Type B pancreatic cell (in vitro differentiated cells): ENCODE measurements around the gene VOPP1. TPM values are rescaled to one million over a fixed set of nuclear protein-coding genes. Genes with fewer than 3 reads are reported as not detected.

Source experiments
- DNase-seq: peaks from one replicate; pipeline ENCODE4 v3.0.0; 2021; ENCODE audit warnings: mixed read lengths; ENCODE audit not compliant: unreplicated experiment; ENCODE audit errors: extremely low spot score
- H3K27ac Mint-ChIP-seq: 2 replicates; pipeline ENCODE4 v1.8.0; 2021; ENCODE audit warnings: mild to moderate bottlenecking, mixed read lengths
- H3K27me3 Mint-ChIP-seq: 2 replicates; pipeline ENCODE4 v1.8.0; 2021; ENCODE audit warnings: mixed read lengths
- H3K36me3 Mint-ChIP-seq: 2 replicates; pipeline ENCODE4 v1.8.0; 2021; ENCODE audit warnings: mixed read lengths
- H3K4me1 Mint-ChIP-seq: one replicate; pipeline ENCODE4 v1.8.0; 2021; ENCODE audit warnings: mixed read lengths; ENCODE audit not compliant: unreplicated experiment
- H3K4me3 Mint-ChIP-seq: 2 replicates; pipeline ENCODE4 v1.8.0; 2021; ENCODE audit warnings: mild to moderate bottlenecking, mixed read lengths
- H3K9me3 Mint-ChIP-seq: 2 replicates; pipeline ENCODE4 v1.8.0; 2021; ENCODE audit warnings: mixed read lengths
- CTCF ChIP-seq: fragments of 200-600 bp; sonication (generic); conservative IDR thresholded peaks from 2 replicates; pipeline ENCODE4 v1.5.0; 2021; ENCODE audit warnings: antibody characterized with exemption, mild to moderate bottlenecking
- total RNA-seq: library from RNA; stranded (reverse); gene quantifications from 2 replicates; pipeline ENCODE4 v1.2.1, GENCODE V29; 2021; ENCODE audit warnings: low replicate concordance

The VOPP1 gene
- total RNA-seq, 1 donor from 2014 or later = 38.9 TPM

GRCh38 chr7:55429835-55430499, 142.3 kb downstream of the VOPP1 start:
- DNase-seq = no peak
- Mint-ChIP-seq H3K4me1 (peaks cover 6% of the 10 kb centered on the region), H3K27me3 (no peaks in the 10 kb centered on the region), H3K9me3 (no peaks in the 10 kb centered on the region), H3K27ac (no peak overlapping the region), H3K36me3 (peaks cover 7% of the 10 kb centered on the region), H3K4me3 (no peak overlapping the region)
- no peak for TF ChIP-seq CTCF

GRCh38 chr7:55427800-55428199, 144.5 kb downstream of the VOPP1 start:
- no peaks in the 10 kb centered on the region for H3K9me3 Mint-ChIP-seq
- H3K27me3 Mint-ChIP-seq = no peaks in the 10 kb centered on the region
- no peak for TF ChIP-seq CTCF
- H3K4me1 Mint-ChIP-seq = peaks cover 12% of the 10 kb centered on the region
- no peak overlapping the region for H3K27ac Mint-ChIP-seq
- no peak overlapping the region for H3K4me3 Mint-ChIP-seq
- DNase-seq = no peak
- peaks cover 7% of the 10 kb centered on the region for H3K36me3 Mint-ChIP-seq

- H3K27me3 Mint-ChIP-seq = no peaks in the 10 kb centered on the region
- no peaks in the 10 kb centered on the region for H3K9me3 Mint-ChIP-seq
- H3K36me3 Mint-ChIP-seq = peaks cover 7% of the 10 kb centered on the region
- H3K4me1 Mint-ChIP-seq = peaks cover 12% of the 10 kb centered on the region
- H3K4me3 Mint-ChIP-seq = no peak overlapping the region
- DNase-seq = no peak
- no peak for TF ChIP-seq CTCF
- no peak overlapping the region for H3K27ac Mint-ChIP-seq
These were observed 145.0 kb downstream of the VOPP1 start for GRCh38 chr7:55427342-55427741.

- Mint-ChIP-seq H3K36me3 (peaks cover 7% of the 10 kb centered on the region), H3K4me1 (peaks cover 12% of the 10 kb centered on the region), H3K27me3 (no peaks in the 10 kb centered on the region), H3K9me3 (no peaks in the 10 kb centered on the region), H3K4me3 (no peak overlapping the region), H3K27ac (no peak overlapping the region)
- TF ChIP-seq CTCF = no peak
- DNase-seq = no peak
These were observed 145.6 kb downstream of the VOPP1 start for GRCh38 chr7:55426676-55427075.

GRCh38 chr7:55425141-55425752, 147.1 kb downstream of the VOPP1 start:
- no peaks in the 10 kb centered on the region for H3K27me3 Mint-ChIP-seq
- DNase-seq = no peak
- no peak overlapping the region for H3K27ac Mint-ChIP-seq
- peaks cover 17% of the 10 kb centered on the region for H3K4me1 Mint-ChIP-seq
- H3K9me3 Mint-ChIP-seq = no peaks in the 10 kb centered on the region
- no peak for TF ChIP-seq CTCF
- H3K4me3 Mint-ChIP-seq = no peak overlapping the region
- peaks cover 7% of the 10 kb centered on the region for H3K36me3 Mint-ChIP-seq
